ENCODE data around the gene PTBP1.

The PTBP1 gene

GRCh38 chr19:805600-806550 is 8.6 kb downstream of the PTBP1 start:
- intact Hi-C loops (cut with micrococcal nuclease), result no loop called here
- H3K4me1 Mint-ChIP-seq (ENCODE audit: low read depth), result peaks cover 40% of the 10 kb centered on the region
- H3K27me3 Mint-ChIP-seq, result no peaks in the 10 kb centered on the region
- H3K4me3 Mint-ChIP-seq, result no peak overlapping the region
- H3K36me3 Mint-ChIP-seq (ENCODE audit: low read depth), result peaks cover 100% of the 10 kb centered on the region
- H3K9me3 Mint-ChIP-seq, result no peaks in the 10 kb centered on the region
- H3K27ac Mint-ChIP-seq, result no peak overlapping the region

GRCh38 chr19:806815-807421 is 9.7 kb downstream of the PTBP1 start:
- Mint-ChIP-seq H3K27me3 (no peaks in the 10 kb centered on the region), H3K4me1 (ENCODE audit: low read depth) (peaks cover 30% of the 10 kb centered on the region), H3K9me3 (no peaks in the 10 kb centered on the region), H3K36me3 (ENCODE audit: low read depth) (peaks cover 100% of the 10 kb centered on the region), H3K27ac (no peak overlapping the region), H3K4me3 (no peak overlapping the region)
- intact Hi-C loops (cut with micrococcal nuclease), result no loop called here

- Mint-ChIP-seq H3K36me3 (ENCODE audit: low read depth) (peaks cover 95% of the 10 kb centered on the region), H3K9me3 (no peaks in the 10 kb centered on the region), H3K27ac (no peak overlapping the region), H3K4me1 (ENCODE audit: low read depth) (peaks cover 21% of the 10 kb centered on the region), H3K4me3 (no peak overlapping the region), H3K27me3 (no peaks in the 10 kb centered on the region)
- intact Hi-C loops (cut with micrococcal nuclease), result no loop called here
Measured at GRCh38 chr19:807627-808422, 10.6 kb downstream of the PTBP1 start.

- H3K4me1 Mint-ChIP-seq (ENCODE audit: low read depth), result peaks cover 15% of the 10 kb centered on the region
- no peaks in the 10 kb centered on the region for H3K27me3 Mint-ChIP-seq
- H3K4me3 Mint-ChIP-seq, result no peak overlapping the region
- no peaks in the 10 kb centered on the region for H3K9me3 Mint-ChIP-seq
- H3K36me3 Mint-ChIP-seq (ENCODE audit: low read depth), result peaks cover 94% of the 10 kb centered on the region
- H3K27ac Mint-ChIP-seq, result no peak overlapping the region
- intact Hi-C loops (cut with micrococcal nuclease), result no loop called here
Measured at GRCh38 chr19:808423-808775, 11.1 kb downstream of the PTBP1 start.

- H3K36me3 Mint-ChIP-seq (ENCODE audit: low read depth), result peaks cover 82% of the 10 kb centered on the region
- H3K9me3 Mint-ChIP-seq, result no peaks in the 10 kb centered on the region
- no peaks in the 10 kb centered on the region for H3K27me3 Mint-ChIP-seq
- intact Hi-C loops (cut with micrococcal nuclease), result no loop called here
- H3K4me1 Mint-ChIP-seq (ENCODE audit: low read depth), result peaks cover 14% of the 10 kb centered on the region
- no peak overlapping the region for H3K4me3 Mint-ChIP-seq
- no peak overlapping the region for H3K27ac Mint-ChIP-seq
Measured at GRCh38 chr19:810077-810855, 13.0 kb downstream of the PTBP1 start.

- Mint-ChIP-seq H3K9me3 (peaks cover 1% of the 10 kb centered on the region), H3K36me3 (ENCODE audit: low read depth) (peaks cover 75% of the 10 kb centered on the region), H3K4me1 (ENCODE audit: low read depth) (peaks cover 14% of the 10 kb centered on the region), H3K27ac (no peak overlapping the region), H3K4me3 (no peak overlapping the region), H3K27me3 (no peaks in the 10 kb centered on the region)
- intact Hi-C loops (cut with micrococcal nuclease), result no loop called here
Measured at GRCh38 chr19:810883-811489, 13.7 kb downstream of the PTBP1 start.

- no peak overlapping the region for H3K27ac Mint-ChIP-seq
- peaks cover 7% of the 10 kb centered on the region for H3K9me3 Mint-ChIP-seq
- peaks cover 69% of the 10 kb centered on the region for H3K36me3 Mint-ChIP-seq (ENCODE audit: low read depth)
- peaks cover 17% of the 10 kb centered on the region for H3K4me1 Mint-ChIP-seq (ENCODE audit: low read depth)
- H3K4me3 Mint-ChIP-seq, result no peak overlapping the region
- H3K27me3 Mint-ChIP-seq, result no peaks in the 10 kb centered on the region
- intact Hi-C loops (cut with micrococcal nuclease), result no loop called here
Measured at GRCh38 chr19:811506-812048, 14.3 kb downstream of the PTBP1 start.

GRCh38 chr19:812049-812746 is 14.9 kb downstream of the PTBP1 start:
- intact Hi-C loops (cut with micrococcal nuclease), result no loop called here
- no peak overlapping the region for H3K4me3 Mint-ChIP-seq
- H3K27me3 Mint-ChIP-seq, result no peaks in the 10 kb centered on the region
- peaks cover 62% of the 10 kb centered on the region for H3K36me3 Mint-ChIP-seq (ENCODE audit: low read depth)
- H3K27ac Mint-ChIP-seq, result no peak overlapping the region
- H3K4me1 Mint-ChIP-seq (ENCODE audit: low read depth), result peaks cover 17% of the 10 kb centered on the region
- peaks cover 11% of the 10 kb centered on the region for H3K9me3 Mint-ChIP-seq

GRCh38 chr19:812747-813218 is 15.5 kb downstream of the PTBP1 start:
- Mint-ChIP-seq H3K9me3 (peaks cover 11% of the 10 kb centered on the region), H3K27ac (no peak overlapping the region), H3K4me1 (ENCODE audit: low read depth) (peaks cover 11% of the 10 kb centered on the region), H3K36me3 (ENCODE audit: low read depth) (peaks cover 57% of the 10 kb centered on the region), H3K27me3 (no peaks in the 10 kb centered on the region), H3K4me3 (no peak overlapping the region)
- intact Hi-C loops (cut with micrococcal nuclease), result no loop called here

GRCh38 chr19:813219-814151 is 16.2 kb downstream of the PTBP1 start:
- Mint-ChIP-seq H3K27me3 (no peaks in the 10 kb centered on the region), H3K27ac (no peak overlapping the region), H3K4me1 (ENCODE audit: low read depth) (peaks cover 9% of the 10 kb centered on the region), H3K4me3 (no peak overlapping the region), H3K9me3 (peaks cover 11% of the 10 kb centered on the region), H3K36me3 (ENCODE audit: low read depth) (peaks cover 50% of the 10 kb centered on the region)
- intact Hi-C loops (cut with micrococcal nuclease), result no loop called here

GRCh38 chr19:814152-815078 is 17.2 kb downstream of the PTBP1 start:
- Mint-ChIP-seq H3K4me1 (ENCODE audit: low read depth) (peaks cover 9% of the 10 kb centered on the region), H3K4me3 (no peak overlapping the region), H3K36me3 (ENCODE audit: low read depth) (peaks cover 40% of the 10 kb centered on the region), H3K9me3 (peaks cover 11% of the 10 kb centered on the region), H3K27ac (no peak overlapping the region), H3K27me3 (no peaks in the 10 kb centered on the region)
- intact Hi-C loops (cut with micrococcal nuclease), result no loop called here

Measured in dendritic cell treated with granulocyte-macrophage colony-stimulating factor and Interleukin-4, amounts not matched to agents 40 ng/mL and 50 ng/mL, for 4 days (primary cell).